GM12891 (cell line): ENCODE measurements around the gene VWA3B.
"Not testable (repeated sequence)": the region's sequence is repeated elsewhere in the genome, so short reads cannot be mapped to it uniquely, and the experiment has no call there.

Experiments used
- DNase-seq: peaks from one replicate; pipeline ENCODE4 v3.0.0; 2011; ENCODE audit warnings: low spot score; ENCODE audit not compliant: insufficient read length
- FAIRE-seq: peaks from 2 replicates; lab custom pipeline; 2011; peaks lifted over from hg19 to GRCh38; lab: Jason Lieb, UNC
- PAX5 ChIP-seq: IDR thresholded peaks from 2 replicates; pipeline ENCODE4 v1.6.1; 2011; ENCODE audit warnings: low read length, moderate library complexity, mild to moderate bottlenecking; ENCODE audit not compliant: insufficient read depth, severe bottlenecking
- POLR2A ChIP-seq: IDR thresholded peaks from 2 replicates; pipeline ENCODE4 v1.6.1; 2011; ENCODE audit warnings: low read depth, low read length, control low read depth
- POLR2AphosphoS5 ChIP-seq: IDR thresholded peaks from 2 replicates; pipeline ENCODE4 v1.6.1; 2011; ENCODE audit warnings: low read depth, low read length, control low read depth
- POU2F2 ChIP-seq: IDR thresholded peaks from 2 replicates; pipeline ENCODE4 v1.6.1; 2011; ENCODE audit warnings: low read depth, mild to moderate bottlenecking, control low read depth, low read length, moderate library complexity
- SPI1 ChIP-seq: IDR thresholded peaks from 2 replicates; pipeline ENCODE4 v1.6.1; 2011; ENCODE audit warnings: low read depth, low read length, control low read depth
- TAF1 ChIP-seq: IDR thresholded peaks from 2 replicates; pipeline ENCODE4 v1.6.1; 2011; ENCODE audit warnings: low read depth, low read length, control low read depth

The VWA3B gene

GRCh38 chr2:98145070-98145469 is 58.1 kb downstream of the VWA3B start:
- no peak for TF ChIP-seq POU2F2
- TF ChIP-seq POLR2A: no peak
- no peak for TF ChIP-seq SPI1
- TF ChIP-seq PAX5: no peak
- TF ChIP-seq POLR2AphosphoS5: no peak
- no peak for TF ChIP-seq TAF1
- FAIRE-seq: no peak
- no peak for DNase-seq

GRCh38 chr2:98147900-98148299 is 60.9 kb downstream of the VWA3B start:
- DNase-seq, FAIRE-seq: not testable (repeated sequence)

- FAIRE-seq: peak; percentile 16
- TF ChIP-seq POU2F2: no peak
- no peak for TF ChIP-seq POLR2A
- no peak for TF ChIP-seq POLR2AphosphoS5
- TF ChIP-seq TAF1: no peak
- no peak for TF ChIP-seq PAX5
- TF ChIP-seq SPI1: no peak
- DNase-seq: no peak
These were observed 61.8 kb downstream of the VWA3B start for GRCh38 chr2:98148595-98149332.

- DNase-seq (no peak), FAIRE-seq (no peak)
- TF ChIP-seq POLR2A: no peak
- TF ChIP-seq POU2F2: no peak
- no peak for TF ChIP-seq PAX5
- TF ChIP-seq POLR2AphosphoS5: no peak
- TF ChIP-seq TAF1: no peak
- no peak for TF ChIP-seq SPI1
These were observed 62.3 kb downstream of the VWA3B start for GRCh38 chr2:98149333-98149697.

GRCh38 chr2:98153481-98153880 is 66.5 kb downstream of the VWA3B start:
- FAIRE-seq (no peak), DNase-seq (no peak)
- TF ChIP-seq POU2F2: no peak
- TF ChIP-seq POLR2AphosphoS5: no peak
- TF ChIP-seq POLR2A: no peak
- TF ChIP-seq TAF1: no peak
- no peak for TF ChIP-seq SPI1
- no peak for TF ChIP-seq PAX5

GRCh38 chr2:98155291-98155690 is 68.3 kb downstream of the VWA3B start:
- TF ChIP-seq POLR2A: no peak
- no peak for TF ChIP-seq TAF1
- TF ChIP-seq SPI1: no peak
- TF ChIP-seq POU2F2: no peak
- no peak for TF ChIP-seq PAX5
- TF ChIP-seq POLR2AphosphoS5: no peak
- no peak for FAIRE-seq
- no peak for DNase-seq

GRCh38 chr2:98155716-98156115 is 68.7 kb downstream of the VWA3B start:
- DNase-seq (no peak), FAIRE-seq (no peak)
- TF ChIP-seq POLR2A: no peak
- no peak for TF ChIP-seq POU2F2
- TF ChIP-seq TAF1: no peak
- no peak for TF ChIP-seq POLR2AphosphoS5
- TF ChIP-seq PAX5: no peak
- no peak for TF ChIP-seq SPI1

- FAIRE-seq: no peak
- no peak for DNase-seq
- TF ChIP-seq POU2F2: no peak
- TF ChIP-seq POLR2A: no peak
- TF ChIP-seq POLR2AphosphoS5: no peak
- no peak for TF ChIP-seq TAF1
- TF ChIP-seq SPI1: no peak
- TF ChIP-seq PAX5: no peak
These were observed 69.3 kb downstream of the VWA3B start for GRCh38 chr2:98156304-98156703.

- no peak for FAIRE-seq
These were observed 70.6 kb downstream of the VWA3B start for GRCh38 chr2:98157557-98157956.

GRCh38 chr2:98158305-98158704 is 71.3 kb downstream of the VWA3B start:
- DNase-seq (no peak), FAIRE-seq (no peak)
- TF ChIP-seq POLR2A (no peak), PAX5 (no peak), POLR2AphosphoS5 (no peak), POU2F2 (no peak), TAF1 (no peak), SPI1 (no peak)

More at GRCh38 chr2:98157557-98157956, 70.6 kb downstream of the VWA3B start:
- no peak for TF ChIP-seq SPI1
- TF ChIP-seq POU2F2: no peak
- no peak for TF ChIP-seq TAF1
- no peak for TF ChIP-seq PAX5
- no peak for TF ChIP-seq POLR2AphosphoS5
- TF ChIP-seq POLR2A: no peak
- DNase-seq: no peak
